Erythroblast (primary cell): Measurements from ENCODE around the gene BAIAP2.

Source experiments
- GATA1 ChIP-seq: IDR thresholded peaks from 2 replicates; pipeline ENCODE4 v1.6.1; 2011; ENCODE audit warnings: low read depth, mild to moderate bottlenecking, control low read depth, low read length, moderate library complexity
- POLR2A ChIP-seq: IDR thresholded peaks from 2 replicates; pipeline ENCODE4 v1.6.1; 2011; ENCODE audit warnings: mild to moderate bottlenecking, low read length

DNA sequence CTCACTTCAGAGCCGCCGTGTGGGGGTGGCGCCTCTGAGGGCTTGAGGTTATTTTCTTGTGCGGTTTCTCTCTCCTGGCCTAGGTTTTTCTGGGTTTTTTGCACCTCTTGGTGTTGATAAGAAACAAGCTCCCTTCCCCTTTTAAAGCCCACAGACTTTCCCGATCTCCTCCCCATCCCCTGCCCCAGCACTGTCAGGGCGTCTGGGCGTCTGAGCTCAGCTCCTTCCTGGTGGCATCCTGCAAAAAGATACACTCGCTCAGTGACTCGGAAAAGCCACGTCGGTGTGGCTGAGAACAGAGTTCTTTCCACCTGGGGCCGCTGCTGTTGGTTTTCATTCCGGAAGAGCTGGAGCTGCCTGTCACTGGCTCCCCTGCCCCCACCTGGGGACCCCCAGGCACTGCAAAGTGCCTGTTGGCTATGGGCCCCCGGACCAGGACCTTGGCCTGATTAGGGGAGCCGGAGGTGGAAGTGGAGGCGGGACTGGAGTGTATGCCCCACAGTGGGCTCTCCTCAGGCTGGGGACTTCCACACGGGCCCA is 14.5 kb downstream of the BAIAP2 start:
- TF ChIP-seq POLR2A = no peak
- no peak for TF ChIP-seq GATA1
